K562 (cell line): ENCODE data around the gene SFXN5. TPM values are rescaled to one million over a fixed set of nuclear protein-coding genes. Genes with fewer than 3 reads are reported as not detected.

Experiments
- ATAC-seq: fragments of 200-7000 bp; cut with Tn5 transposase; 3 replicates; pipeline ENCODE4 v1.9.1; 2020; ENCODE audit warnings: moderate library complexity
- BruUV-seq: library from RNA; stranded (reverse); fragments of 400-500 nt; replicated peaks from 2 replicates; lab custom pipeline; 2021; lab: Mats Ljungman, UMichigan
- CTCF ChIA-PET: fragments of 300-600 bp; formaldehyde crosslinking; extraction: SDS; loops from one replicate; lab custom pipeline; 2021; ENCODE audit warnings: low intra/inter-chr PET ratio; lab: Yijun Ruan, JAX
- POLR2A ChIA-PET: fragments of 300-600, 350-650 bp; sonication (Branson Sonifier 250); formaldehyde crosslinking; extraction: SDS; loops from one replicate; lab custom pipeline; 2021; ENCODE audit warnings: antibody characterized with exemption, inconsistent platforms; lab: Yijun Ruan, JAX
- DNase-seq, 4 experiments: peaks; one replicate each; pipeline versions ENCODE4 v3.0.0 to v3.0.0-alpha.2; 2011 to 2018; ENCODE audit warnings: low spot score in 3 of 4, mixed read lengths in 3 of 4; ENCODE audit errors: extremely low read depth in 1 of 4
- FAIRE-seq: peaks from 2 replicates; lab custom pipeline; 2011; peaks lifted over from hg19 to GRCh38; lab: Jason Lieb, UNC
- H2AFZ ChIP-seq: 2 replicates; pipeline ENCODE4 v1.6.0; 2011; ENCODE audit warnings: low read depth, low read length, control low read depth, inconsistent platforms
- H3K27ac ChIP-seq: fragments of 200-600 bp; 3 replicates; pipeline ENCODE4 v1.8.0; 2011; ENCODE audit warnings: low read depth, mild to moderate bottlenecking, control low read depth, inconsistent platforms, low read length, moderate library complexity, mixed read lengths; ENCODE audit errors: extremely low read depth
- H3K27me3 ChIP-seq, 2 experiments: fragments of 300-600 bp in 1 of 2; 2 replicates in 1 of 2; 3 replicates in 1 of 2; pipeline versions ENCODE4 v1.6.0 to v1.8.0; 2011; ENCODE audit warnings: inconsistent platforms in 2 of 2, low read length in 2 of 2, mild to moderate bottlenecking in 1 of 2, mixed read lengths in 1 of 2, moderate library complexity in 1 of 2; ENCODE audit not compliant: control insufficient read depth in 2 of 2, insufficient read depth in 2 of 2
- H3K36me3 ChIP-seq: fragments of 300-600 bp; 3 replicates; pipeline ENCODE4 v1.8.0; 2011; ENCODE audit warnings: mild to moderate bottlenecking, low read length, inconsistent platforms; ENCODE audit not compliant: control insufficient read depth, insufficient read depth
- H3K4me1 ChIP-seq, 2 experiments: fragments of 200-600 bp in 1 of 2; replicated peaks in 1 of 2; 2 replicates in 1 of 2; 3 replicates in 1 of 2; pipeline versions ENCODE4 v1.5.1 to v1.8.0; 2011; ENCODE audit warnings: inconsistent platforms in 2 of 2, low read length in 2 of 2, mild to moderate bottlenecking in 1 of 2, mixed read lengths in 1 of 2, moderate library complexity in 1 of 2; ENCODE audit not compliant: control insufficient read depth in 2 of 2, insufficient read depth in 2 of 2
- H3K4me2 ChIP-seq: 2 replicates; pipeline ENCODE4 v1.6.1; 2011; ENCODE audit warnings: low read length, control low read depth, inconsistent platforms, mixed read lengths; ENCODE audit not compliant: insufficient read depth
- H3K4me3 ChIP-seq: fragments of 200-600 bp; sonication (generic), shearing (Covaris generic); 2 replicates; pipeline ENCODE4 v1.5.1; 2016; ENCODE audit warnings: control low read depth, inconsistent platforms
- H3K79me2 ChIP-seq: fragments of 200-600 bp; 3 replicates; pipeline ENCODE4 v1.8.0; 2011; ENCODE audit warnings: low read length, inconsistent platforms; ENCODE audit not compliant: control insufficient read depth, insufficient read depth
- H3K9ac ChIP-seq, 2 experiments: 2 replicates each; pipeline versions ENCODE4 v1.6.0 to v1.6.1; 2011; ENCODE audit warnings: low read depth in 2 of 2, low read length in 2 of 2, control low read depth in 1 of 2, inconsistent platforms in 1 of 2, mild to moderate bottlenecking in 1 of 2, mixed read lengths in 1 of 2; ENCODE audit not compliant: insufficient read depth in 1 of 2
- H3K9me1 ChIP-seq: one replicate; pipeline ENCODE4 v1.6.0; 2011; ENCODE audit warnings: inconsistent platforms, mild to moderate bottlenecking, low read length, moderate library complexity; ENCODE audit not compliant: control insufficient read depth, insufficient read depth
- H3K9me3 ChIP-seq: replicated peaks from 2 replicates; pipeline ENCODE4 v1.5.1; 2011; ENCODE audit warnings: low read depth, low read length, inconsistent platforms; ENCODE audit not compliant: control insufficient read depth, insufficient read depth
- H4K20me1 ChIP-seq: replicated peaks from 2 replicates; pipeline ENCODE4 v1.6.1; 2011; ENCODE audit warnings: low read length, inconsistent platforms, mixed read lengths; ENCODE audit not compliant: control insufficient read depth, insufficient read depth
- ARNT ChIP-seq, 2 experiments: fragments of 450-650 bp; IDR thresholded peaks; 2 replicates each; pipeline ENCODE4 v1.6.1; 2016; ENCODE audit warnings: mild to moderate bottlenecking in 1 of 2
- NCOA1 ChIP-seq: fragments of 450-650 bp; IDR thresholded peaks from 2 replicates; pipeline ENCODE4 v1.6.1; 2016; ENCODE audit warnings: low read depth
- TSHZ1 ChIP-seq: fragments of 250-450 bp; sonication (Bioruptor Pico); IDR thresholded peaks from 2 replicates; pipeline ENCODE4 v1.4.0; 2020; ENCODE audit warnings: mild to moderate bottlenecking, moderate library complexity
- ZNF699 ChIP-seq: fragments of 250-450 bp; sonication (Bioruptor Pico); IDR thresholded peaks from 2 replicates; pipeline ENCODE4 v1.8.0; 2021; ENCODE audit warnings: mild to moderate bottlenecking, moderate library complexity; ENCODE audit not compliant: insufficient replicate concordance
- WGBS: fragments of 100-300 bp; shearing (Covaris generic); methylation state at CpG from one replicate; pipeline ENCODE4 v1.1.6; 2016; ENCODE audit warnings: low coverage, mixed read lengths; ENCODE audit not compliant: insufficient coverage; ENCODE audit errors: missing lambda C conversion rate; 5-methylcytosine and 5-hydroxymethylcytosine counted together
- in situ Hi-C: fragments of 300-500 bp; cut with MboI; formaldehyde crosslinking; loops from 4 replicates; pipeline ENCODE4 v1.15.0; 2018; ENCODE audit warnings: inconsistent platforms, mixed read lengths
- intact Hi-C: fragments of 100-400 bp; cut with micrococcal nuclease; formaldehyde crosslinking; loops from 2 replicates; pipeline ENCODE4 v1.14.2; 2022
- polyA plus RNA-seq, 8 experiments: library from polyadenylated mRNA; depleted of rRNA in 4 of 8; stranded (reverse) in 5 of 8; unstranded in 3 of 8; fragments of >200 nt; fragmentation: Nextera tagmentation in 2 of 8; fragmentation: Illumina TruSeq in 1 of 8; extraction: Ambion mirVana in 2 of 8; extraction: Trizol in 1 of 8; gene quantifications; 2 replicates each; pipeline versions ENCODE4 v1.2.1 to v1.2.3, GENCODE V29; 2011 to 2014; ENCODE audit warnings: inconsistent platforms in 1 of 8, missing spikeins in 1 of 8
- total RNA-seq, 7 experiments: library from RNA; depleted of rRNA in 6 of 7; stranded (reverse); fragments of >200 nt in 6 of 7; fragmentation: Illumina TruSeq in 2 of 7; extraction: Trizol in 2 of 7; gene quantifications; 2 replicates each; pipeline versions ENCODE4 v1.2.1 to v1.2.3, GENCODE V29; 2011 to 2021; ENCODE audit warnings: low replicate concordance in 1 of 7

The SFXN5 gene
- total and polyA plus RNA-seq, 9 of the 15 experiments (the other 6 are each of a cell fraction or from before 2014, with no cell fraction given), result 8.3 to 22.6 (median 16.0) TPM

- no peaks in the 10 kb centered on the region for H3K9me1 ChIP-seq
- ChIA-PET CTCF (no interaction called here), POLR2A (interaction anchor here (1.0 to 1.2 kb wide), 2 partner anchors 14 to 27 kb away, joined by 3 to 4 read pairs; no protein-coding TSS in a partner anchor)
- no TSS peak for BruUV-seq
- H3K36me3 ChIP-seq, result no peaks in the 10 kb centered on the region
- intact Hi-C loops (no loop called here), in situ Hi-C loops (no loop called here)
- no peaks in the 10 kb centered on the region for H3K27me3 ChIP-seq
- no peak overlapping the region for H3K27ac ChIP-seq
- no peak overlapping the region for H3K4me3 ChIP-seq
- ATAC-seq (no peak), FAIRE-seq (no peak), DNase-seq (no peak)
- no peak for TF ChIP-seq NCOA1
- no peak for TF ChIP-seq TSHZ1 (CRISPR knock-in tag)
- TF ChIP-seq ZNF699, result no peak
- no peak for TF ChIP-seq ARNT (IDR thresholded peaks at IDR 0.05)
- H3K4me2 ChIP-seq, result no peak overlapping the region
- H3K9ac ChIP-seq, result 0 out of 4 replicates have a peak overlapping the region, but pooled peaks of 1 of the 2 experiments have one; percentile 21
- H2AFZ ChIP-seq, result no peak overlapping the region
- peaks cover 26% of the 10 kb centered on the region for H4K20me1 ChIP-seq
- WGBS, result 50% methylated on average over 1 of the region's 3 CpGs
- peaks cover 23% of the 10 kb centered on the region for H3K79me2 ChIP-seq
- H3K4me1 ChIP-seq, result peaks cover 10 to 14% of the 10 kb centered on the region in 2 experiments; a peak in 4 of 5 replicates
- no peaks in the 10 kb centered on the region for H3K9me3 ChIP-seq
These were observed 35.3 kb upstream of the SFXN5 start for GRCh38 chr2:73106791-73107190.
